Right lobe of liver (tissue), 4 donors: ENCODE measurements around the gene AGK.

Experiments used
- POLR2A ChIP-seq: fragments of 450-650 bp; IDR thresholded peaks from one replicate; pipeline ENCODE4 v1.6.1; 2017; ENCODE audit warnings: antibody characterized with exemption, mild to moderate bottlenecking
- TF ChIP-seq, protein P1 (sequence below), 4 donors: fragments of 200-600 bp in 3 of 4; fragments of 450-650 bp in 1 of 4; IDR thresholded peaks; one replicate each; pipeline versions ENCODE4 v1.5.1 to v1.8.0; 2016 to 2022; ENCODE audit warnings: antibody characterized with exemption in 4 of 4, mild to moderate bottlenecking in 2 of 4
- donor health status: DM: no; HTN: no; CAD: no.
- donor health status: DM: no; HTN: no; CAD: no.
- donor health status: DM: no; HTN: yes; CAD: no.

- TF ChIP-seq, protein P1, sequence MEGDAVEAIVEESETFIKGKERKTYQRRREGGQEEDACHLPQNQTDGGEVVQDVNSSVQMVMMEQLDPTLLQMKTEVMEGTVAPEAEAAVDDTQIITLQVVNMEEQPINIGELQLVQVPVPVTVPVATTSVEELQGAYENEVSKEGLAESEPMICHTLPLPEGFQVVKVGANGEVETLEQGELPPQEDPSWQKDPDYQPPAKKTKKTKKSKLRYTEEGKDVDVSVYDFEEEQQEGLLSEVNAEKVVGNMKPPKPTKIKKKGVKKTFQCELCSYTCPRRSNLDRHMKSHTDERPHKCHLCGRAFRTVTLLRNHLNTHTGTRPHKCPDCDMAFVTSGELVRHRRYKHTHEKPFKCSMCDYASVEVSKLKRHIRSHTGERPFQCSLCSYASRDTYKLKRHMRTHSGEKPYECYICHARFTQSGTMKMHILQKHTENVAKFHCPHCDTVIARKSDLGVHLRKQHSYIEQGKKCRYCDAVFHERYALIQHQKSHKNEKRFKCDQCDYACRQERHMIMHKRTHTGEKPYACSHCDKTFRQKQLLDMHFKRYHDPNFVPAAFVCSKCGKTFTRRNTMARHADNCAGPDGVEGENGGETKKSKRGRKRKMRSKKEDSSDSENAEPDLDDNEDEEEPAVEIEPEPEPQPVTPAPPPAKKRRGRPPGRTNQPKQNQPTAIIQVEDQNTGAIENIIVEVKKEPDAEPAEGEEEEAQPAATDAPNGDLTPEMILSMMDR (IDR thresholded peaks at IDR 0.05): no peak
- TF ChIP-seq POLR2A: no peak
Observed at GRCh38 chr7:141686074-141686473, 134.9 kb downstream of the AGK start.
